HCT116 (cell line): Measurements from ENCODE around the gene ELP5. TPM values are rescaled to one million over a fixed set of nuclear protein-coding genes. Genes with fewer than 3 reads are reported as not detected.

Source experiments
- ATAC-seq: fragments of 200-7000 bp; cut with Tn5 transposase; 2 replicates; pipeline ENCODE4 v1.9.1; 2020; ENCODE audit warnings: mild to moderate bottlenecking, moderate library complexity
- BruUV-seq: library from RNA; stranded (reverse); fragments of 400-500 nt; replicated peaks from 2 replicates; lab custom pipeline; 2021; lab: Mats Ljungman, UMichigan
- CTCF ChIA-PET: fragments of 300-600 bp; sonication (Branson Sonifier 250); formaldehyde crosslinking; loops from one replicate; lab custom pipeline; 2021; ENCODE audit warnings: antibody characterized with exemption; lab: Charles Lee
- POLR2A ChIA-PET: fragments of 300-600, 350-600 bp; sonication (Branson Sonifier 250); formaldehyde crosslinking; loops from one replicate; lab custom pipeline; 2021; ENCODE audit warnings: antibody characterized with exemption; lab: Charles Lee
- RAD21 ChIA-PET, 2 experiments: fragments of 300-600 bp; sonication (Branson Sonifier 250); formaldehyde crosslinking; loops; one replicate each; lab custom pipeline; 2023; ENCODE audit warnings: low total read pairs in 2 of 2; ENCODE audit not compliant: uncharacterized antibody in 2 of 2, unreplicated experiment in 2 of 2, low non-redundant PET in 1 of 2; lab: Charles Lee
- DNase-seq: peaks from one replicate; pipeline ENCODE4 v3.0.0-alpha.2; 2010; ENCODE audit warnings: low read depth, low spot score
- H2AFZ ChIP-seq: fragments of 200-600 bp; shearing (Covaris generic), sonication (generic); 2 replicates; pipeline ENCODE4 v1.6.1; 2017; ENCODE audit warnings: low read depth, mixed run types, mixed read lengths, antibody characterized with exemption, low read length; ENCODE audit not compliant: poor library complexity, severe bottlenecking
- H3K27ac ChIP-seq: 2 replicates; pipeline ENCODE4 v1.5.1; 2012; ENCODE audit warnings: low read depth, low read length
- H3K27me3 ChIP-seq: fragments of 200-600 bp; sonication (generic); 2 replicates; pipeline ENCODE4 v1.6.1; 2016; ENCODE audit warnings: mixed run types, low read length, mixed read lengths; ENCODE audit not compliant: insufficient read depth
- H3K36me3 ChIP-seq, 2 experiments: fragments of 200-500 bp in 1 of 2; fragments of 200-600 bp in 1 of 2; sonication (Bioruptor generic) in 1 of 2; sonication (generic) in 1 of 2; 2 replicates each; pipeline versions ENCODE4 v1.5.1 to v1.6.1; 2014 to 2016; ENCODE audit warnings: low read length in 2 of 2, inconsistent platforms in 1 of 2, mixed read lengths in 1 of 2, mixed run types in 1 of 2; ENCODE audit not compliant: insufficient read depth in 2 of 2, control insufficient read depth in 1 of 2
- H3K4me1 ChIP-seq, 2 experiments: fragments of 200-600 bp in 1 of 2; sonication (generic) in 1 of 2; 2 replicates each; pipeline versions ENCODE4 v1.5.1 to v1.6.1; 2012 to 2017; ENCODE audit warnings: low read length in 2 of 2, inconsistent platforms in 1 of 2, mild to moderate bottlenecking in 1 of 2, mixed read lengths in 1 of 2, mixed run types in 1 of 2, moderate library complexity in 1 of 2; ENCODE audit not compliant: insufficient read depth in 2 of 2, control insufficient read depth in 1 of 2
- H3K4me2 ChIP-seq: fragments of 200-600 bp; sonication (generic); 2 replicates; pipeline ENCODE4 v1.6.1; 2017; ENCODE audit warnings: mixed run types, low read length, mixed read lengths
- H3K4me3 ChIP-seq, 2 experiments: fragments of 200-600 bp in 1 of 2; sonication (generic) in 1 of 2; replicated peaks in 1 of 2; 2 replicates each; pipeline ENCODE4 v1.5.1; 2011 to 2016; ENCODE audit warnings: low read length in 2 of 2, control low read depth in 1 of 2, low read depth in 1 of 2, mild to moderate bottlenecking in 1 of 2, mixed read lengths in 1 of 2, mixed run types in 1 of 2
- H3K79me2 ChIP-seq: fragments of 200-600 bp; sonication (generic); 2 replicates; pipeline ENCODE4 v1.6.1; 2017; ENCODE audit warnings: mild to moderate bottlenecking, mixed run types, low read length, moderate library complexity, mixed read lengths; ENCODE audit not compliant: insufficient read depth
- H3K9ac ChIP-seq: fragments of 200-600 bp; sonication (generic); 2 replicates; pipeline ENCODE4 v1.6.1; 2016; ENCODE audit warnings: low read length, mixed read lengths
- H3K9me2 ChIP-seq: fragments of 200-600 bp; sonication (generic), shearing (Covaris generic); 2 replicates; pipeline ENCODE4 v1.6.1; 2017; ENCODE audit warnings: mixed run types, mild to moderate bottlenecking, moderate library complexity; ENCODE audit not compliant: insufficient read depth
- H3K9me3 ChIP-seq, 2 experiments: fragments of 200-500 bp in 1 of 2; fragments of 200-600 bp in 1 of 2; sonication (Bioruptor generic) in 1 of 2; sonication (generic) in 1 of 2; 2 replicates each; pipeline ENCODE4 v1.6.1; 2014 to 2017; ENCODE audit warnings: low read length in 2 of 2, mixed read lengths in 2 of 2, inconsistent platforms in 1 of 2, low read depth in 1 of 2, mild to moderate bottlenecking in 1 of 2, mixed run types in 1 of 2, moderate library complexity in 1 of 2; ENCODE audit not compliant: control insufficient read depth in 1 of 2, insufficient read depth in 1 of 2
- H4K20me1 ChIP-seq: fragments of 200-600 bp; sonication (generic), shearing (Covaris generic); 2 replicates; pipeline ENCODE4 v1.6.1; 2017; ENCODE audit warnings: mixed run types, mild to moderate bottlenecking, moderate library complexity; ENCODE audit not compliant: insufficient read depth
- EGR1 ChIP-seq: IDR thresholded peaks from 2 replicates; pipeline ENCODE4 v1.6.1; 2012; ENCODE audit warnings: low read depth
- ELF1 ChIP-seq: IDR thresholded peaks from 2 replicates; pipeline ENCODE4 v1.6.1; 2012; ENCODE audit warnings: low read depth, borderline replicate concordance
- EZH2phosphoT487 ChIP-seq: fragments of 200-600 bp; IDR thresholded peaks from 2 replicates; pipeline ENCODE4 v1.6.1; 2018; ENCODE audit warnings: antibody characterized with exemption, borderline replicate concordance
- POLR2AphosphoS5 ChIP-seq: IDR thresholded peaks from 2 replicates; pipeline ENCODE4 v1.6.1; 2011; ENCODE audit warnings: mild to moderate bottlenecking, low read depth, low read length, moderate library complexity
- RAD21 ChIP-seq: IDR thresholded peaks from 2 replicates; pipeline ENCODE4 v1.6.1; 2012; ENCODE audit warnings: low read depth, mild to moderate bottlenecking
- REST ChIP-seq: IDR thresholded peaks from 2 replicates; pipeline ENCODE4 v1.6.1; 2012; ENCODE audit warnings: low read depth
- SIN3A ChIP-seq: IDR thresholded peaks from 2 replicates; pipeline ENCODE4 v1.6.1; 2012; ENCODE audit warnings: low read depth
- SRF ChIP-seq: IDR thresholded peaks from 2 replicates; pipeline ENCODE4 v1.6.1; 2012; ENCODE audit warnings: low read depth
- TCF7L2 ChIP-seq: IDR thresholded peaks from 2 replicates; pipeline ENCODE4 v1.7.0; 2011; ENCODE audit warnings: borderline replicate concordance, inconsistent platforms; ENCODE audit not compliant: insufficient read depth, insufficient read length; ENCODE audit errors: extremely low read depth
- YY1 ChIP-seq: IDR thresholded peaks from 2 replicates; pipeline ENCODE4 v1.6.1; 2011; ENCODE audit warnings: low read length, low read depth, moderate library complexity, mild to moderate bottlenecking; ENCODE audit not compliant: insufficient replicate concordance; ENCODE audit errors: extremely low read depth
- ZFX ChIP-seq: fragments of 450-650 bp; IDR thresholded peaks from 2 replicates; pipeline ENCODE4 v1.6.1; 2017
- ZNF274 ChIP-seq: fragments of 200-500 bp; sonication (Bioruptor generic); IDR thresholded peaks from 2 replicates; pipeline ENCODE4 v1.6.1; 2014; ENCODE audit warnings: mild to moderate bottlenecking, low read depth, low read length, inconsistent platforms
- intact Hi-C: fragments of 100-400 bp; cut with micrococcal nuclease; formaldehyde crosslinking; loops from 2 replicates; pipeline ENCODE4 v1.10.0; 2022
- total RNA-seq: library from RNA; stranded (reverse); gene quantifications from one replicate; pipeline ENCODE4 v1.2.1, GENCODE V29; 2021; ENCODE audit not compliant: unreplicated experiment
- TF ChIP-seq, protein P1 (sequence below): IDR thresholded peaks from 2 replicates; pipeline ENCODE4 v1.6.1; 2011; ENCODE audit warnings: mild to moderate bottlenecking, low read length, moderate library complexity; ENCODE audit not compliant: insufficient replicate concordance; ENCODE audit errors: extremely low read depth

Gene ELP5
- total RNA-seq, 1 experiment from 2014 or later = 81.7 TPM

GRCh38 chr17:7290166-7290565, 38.2 kb downstream of the ELP5 start:
- TF ChIP-seq SIN3A (no peak), TCF7L2 (no peak), POLR2AphosphoS5 (no peak), ZFX (no peak), RAD21 (no peak), EGR1 (no peak), SRF (no peak)
- TF ChIP-seq, protein P1, sequence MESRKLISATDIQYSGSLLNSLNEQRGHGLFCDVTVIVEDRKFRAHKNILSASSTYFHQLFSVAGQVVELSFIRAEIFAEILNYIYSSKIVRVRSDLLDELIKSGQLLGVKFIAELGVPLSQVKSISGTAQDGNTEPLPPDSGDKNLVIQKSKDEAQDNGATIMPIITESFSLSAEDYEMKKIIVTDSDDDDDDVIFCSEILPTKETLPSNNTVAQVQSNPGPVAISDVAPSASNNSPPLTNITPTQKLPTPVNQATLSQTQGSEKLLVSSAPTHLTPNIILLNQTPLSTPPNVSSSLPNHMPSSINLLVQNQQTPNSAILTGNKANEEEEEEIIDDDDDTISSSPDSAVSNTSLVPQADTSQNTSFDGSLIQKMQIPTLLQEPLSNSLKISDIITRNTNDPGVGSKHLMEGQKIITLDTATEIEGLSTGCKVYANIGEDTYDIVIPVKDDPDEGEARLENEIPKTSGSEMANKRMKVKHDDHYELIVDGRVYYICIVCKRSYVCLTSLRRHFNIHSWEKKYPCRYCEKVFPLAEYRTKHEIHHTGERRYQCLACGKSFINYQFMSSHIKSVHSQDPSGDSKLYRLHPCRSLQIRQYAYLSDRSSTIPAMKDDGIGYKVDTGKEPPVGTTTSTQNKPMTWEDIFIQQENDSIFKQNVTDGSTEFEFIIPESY = no peak
- DNase-seq (no peak), ATAC-seq (no peak)
- BruUV-seq = no TSS peak
- Histone ChIP-seq H3K9ac (no peak overlapping the region), H3K36me3 (no peaks in the 10 kb centered on the region), H3K9me2 (no peaks in the 10 kb centered on the region), H3K27ac (no peak overlapping the region; the same call in 1 of the 2 replicates), H4K20me1 (no peaks in the 10 kb centered on the region), H3K4me2 (no peak overlapping the region), H3K9me3 (no peaks in the 10 kb centered on the region), H2AFZ (no peak overlapping the region), H3K4me1 (peaks cover 8 to 23% of the 10 kb centered on the region in 2 experiments; a peak in 3 of 4 replicates), H3K4me3 (no peak overlapping the region), H3K79me2 (no peaks in the 10 kb centered on the region), H3K27me3 (no peaks in the 10 kb centered on the region)
- ChIA-PET POLR2A (no interaction called here), CTCF (no interaction called here), RAD21 (no interaction called here)
- intact Hi-C loops = no loop called here

- ChIA-PET CTCF (interaction anchor here (1.1 kb wide), 1 partner anchor 10 kb away, joined by 3 read pairs; no protein-coding TSS in a partner anchor), POLR2A (no interaction called here), RAD21 (no interaction called here)
- no peaks in the 10 kb centered on the region for H3K9me3 ChIP-seq
- no peaks in the 10 kb centered on the region for H3K27me3 ChIP-seq
- no peaks in the 10 kb centered on the region for H4K20me1 ChIP-seq
- no peak overlapping the region for H3K4me3 ChIP-seq
- H3K79me2 ChIP-seq = no peaks in the 10 kb centered on the region
- intact Hi-C loops = no loop called here
- no peaks in the 10 kb centered on the region for H3K9me2 ChIP-seq
- no TSS peak for BruUV-seq
- ATAC-seq (no peak), DNase-seq (no peak)
- no peak overlapping the region for H3K4me2 ChIP-seq
- H3K27ac ChIP-seq = no peak overlapping the region
- H2AFZ ChIP-seq = no peak overlapping the region
- no peak overlapping the region for H3K9ac ChIP-seq
- H3K36me3 ChIP-seq = no peaks in the 10 kb centered on the region
- H3K4me1 ChIP-seq = peaks cover 12 to 28% of the 10 kb centered on the region in 2 experiments; a peak in 3 of 4 replicates
- TF ChIP-seq, protein P1 = no peak
- TF ChIP-seq REST = no peak
- no peak for TF ChIP-seq EZH2phosphoT487
- no peak for TF ChIP-seq SIN3A
- TF ChIP-seq ELF1 = no peak
- no peak for TF ChIP-seq YY1
- TF ChIP-seq ZNF274 = no peak
Measured at GRCh38 chr17:7290685-7291084, 38.7 kb downstream of the ELP5 start.
